ENCODE data around the gene CDH23.

DNA sequence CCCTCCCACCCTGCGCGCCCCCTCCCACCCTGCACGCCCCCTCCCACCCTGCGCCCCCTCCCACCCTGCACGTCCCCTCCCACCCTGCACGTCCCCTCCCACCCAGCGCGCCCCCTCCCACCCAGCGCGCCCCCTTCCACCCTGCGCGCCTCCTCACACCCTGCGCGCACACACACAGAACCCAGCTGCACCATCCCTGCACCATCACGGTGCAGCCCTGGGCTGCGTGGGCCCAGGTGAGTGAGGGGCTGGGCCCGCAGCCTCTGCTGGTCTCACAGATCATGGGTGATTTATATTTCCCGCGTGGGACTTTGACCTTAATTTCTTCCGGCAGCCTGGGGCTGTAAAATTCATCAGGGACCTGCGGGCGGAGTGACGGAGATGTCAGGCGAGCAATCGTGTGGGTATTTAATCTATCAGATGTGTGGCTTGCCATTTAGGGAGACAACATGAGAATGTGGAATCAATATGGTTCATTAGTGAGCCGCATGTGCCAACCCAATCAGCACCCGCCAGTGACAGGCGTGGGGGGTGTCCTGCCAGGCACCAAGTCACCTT lies 265.1 kb downstream of the CDH23 start:
- no peak for TF ChIP-seq CTCF (optimal IDR thresholded peaks at IDR 0.05 in 1 of 3, IDR thresholded peaks at IDR 0.05 in 1 of 3, conservative IDR thresholded peaks at IDR 0.05 in 1 of 3; ENCODE audit: extremely low read depth in 1 of 3, insufficient read depth in 2 of 3, low read length in 3 of 3)
- TF ChIP-seq EZH2 (IDR thresholded peaks at IDR 0.05; ENCODE audit: low read length) = no peak
